ENCODE results near the gene MCF2L2. TPM values are rescaled to one million over a fixed set of nuclear protein-coding genes. Genes with fewer than 3 reads are reported as not detected.

Gene MCF2L2
- total RNA-seq, 1 donor from 2014 or later = 2.7 TPM

DNA sequence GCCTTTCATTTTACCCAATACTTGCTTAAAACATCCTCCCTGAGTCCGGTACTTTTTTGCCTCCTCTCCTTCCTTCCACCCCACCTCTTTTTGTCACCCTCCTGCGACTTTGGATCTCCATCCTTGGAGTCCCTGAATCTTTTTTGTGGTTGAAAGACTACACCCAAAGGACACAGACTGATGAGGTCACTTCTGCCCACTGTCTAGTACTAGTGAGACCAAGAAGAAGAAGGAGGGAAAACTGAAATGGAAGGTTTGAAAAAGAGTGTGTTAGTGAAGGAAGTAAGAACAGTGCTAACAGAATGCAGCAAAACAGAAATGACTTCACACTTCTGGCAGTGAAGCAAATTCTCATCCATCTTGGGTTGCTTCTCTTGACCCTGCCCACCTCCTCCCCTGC is 168.8 kb downstream of the MCF2L2 start:
- Mint-ChIP-seq H3K27ac (no peak overlapping the region), H3K9me3 (no peaks in the 10 kb centered on the region), H3K4me1 (ENCODE audit: unreplicated experiment) (peaks cover 44% of the 10 kb centered on the region), H3K4me3 (no peak overlapping the region), H3K36me3 (peaks cover 19% of the 10 kb centered on the region), H3K27me3 (no peaks in the 10 kb centered on the region)
- DNase-seq (ENCODE audit: extremely low spot score, unreplicated experiment) = no peak
- TF ChIP-seq, protein P1, sequence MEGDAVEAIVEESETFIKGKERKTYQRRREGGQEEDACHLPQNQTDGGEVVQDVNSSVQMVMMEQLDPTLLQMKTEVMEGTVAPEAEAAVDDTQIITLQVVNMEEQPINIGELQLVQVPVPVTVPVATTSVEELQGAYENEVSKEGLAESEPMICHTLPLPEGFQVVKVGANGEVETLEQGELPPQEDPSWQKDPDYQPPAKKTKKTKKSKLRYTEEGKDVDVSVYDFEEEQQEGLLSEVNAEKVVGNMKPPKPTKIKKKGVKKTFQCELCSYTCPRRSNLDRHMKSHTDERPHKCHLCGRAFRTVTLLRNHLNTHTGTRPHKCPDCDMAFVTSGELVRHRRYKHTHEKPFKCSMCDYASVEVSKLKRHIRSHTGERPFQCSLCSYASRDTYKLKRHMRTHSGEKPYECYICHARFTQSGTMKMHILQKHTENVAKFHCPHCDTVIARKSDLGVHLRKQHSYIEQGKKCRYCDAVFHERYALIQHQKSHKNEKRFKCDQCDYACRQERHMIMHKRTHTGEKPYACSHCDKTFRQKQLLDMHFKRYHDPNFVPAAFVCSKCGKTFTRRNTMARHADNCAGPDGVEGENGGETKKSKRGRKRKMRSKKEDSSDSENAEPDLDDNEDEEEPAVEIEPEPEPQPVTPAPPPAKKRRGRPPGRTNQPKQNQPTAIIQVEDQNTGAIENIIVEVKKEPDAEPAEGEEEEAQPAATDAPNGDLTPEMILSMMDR (conservative IDR thresholded peaks at IDR 0.05) = no peak

DNA sequence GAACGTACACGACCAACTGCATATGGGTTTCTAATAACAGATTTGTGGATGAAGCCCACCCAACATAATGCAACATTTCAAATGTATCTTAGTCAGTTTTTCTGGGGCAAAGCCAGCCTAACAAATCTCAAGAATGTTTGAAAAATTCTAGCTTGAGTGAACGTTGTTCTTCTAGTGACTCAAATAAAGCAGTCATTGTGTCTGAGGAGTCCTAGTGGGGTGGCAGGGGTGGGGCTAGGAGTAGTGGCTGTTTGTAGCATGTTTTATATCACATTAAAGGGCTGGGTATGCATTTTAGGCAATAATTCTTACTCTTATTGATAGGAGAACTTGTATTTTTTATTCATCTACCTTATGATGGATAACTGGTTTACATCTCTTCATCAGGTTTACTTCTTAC is 169.3 kb downstream of the MCF2L2 start:
- H3K4me3 Mint-ChIP-seq = no peak overlapping the region
- H3K36me3 Mint-ChIP-seq = peaks cover 19% of the 10 kb centered on the region
- TF ChIP-seq, protein P1 (conservative IDR thresholded peaks at IDR 0.05) = no peak
- H3K27me3 Mint-ChIP-seq = no peaks in the 10 kb centered on the region
- no peak for DNase-seq (ENCODE audit: extremely low spot score, unreplicated experiment)
- H3K9me3 Mint-ChIP-seq = no peaks in the 10 kb centered on the region
- H3K4me1 Mint-ChIP-seq (ENCODE audit: unreplicated experiment) = peaks cover 44% of the 10 kb centered on the region
- H3K27ac Mint-ChIP-seq = no peak overlapping the region

DNA sequence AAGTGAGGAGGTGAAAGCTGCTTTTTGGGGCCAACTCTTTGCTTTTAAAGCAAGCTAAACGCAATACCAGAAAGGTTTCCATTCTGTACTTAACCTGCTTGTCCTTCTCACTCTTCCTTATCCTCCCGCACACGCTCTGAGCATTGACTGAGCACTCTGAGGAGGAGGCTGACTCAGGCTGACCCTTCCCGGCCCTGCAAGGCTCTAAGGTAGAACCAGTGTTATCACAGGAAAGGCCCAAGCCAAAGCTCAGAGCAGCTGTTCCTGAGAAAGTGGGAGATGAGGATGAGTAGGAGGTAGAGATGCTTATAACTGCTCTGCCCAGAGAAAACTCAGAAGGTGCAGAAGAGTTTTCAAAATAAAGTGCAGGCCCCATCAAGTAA is 173.1 kb downstream of the MCF2L2 start:
- Mint-ChIP-seq H3K4me3 (peak overlapping the region; percentile 91), H3K9me3 (no peaks in the 10 kb centered on the region), H3K36me3 (peaks cover 19% of the 10 kb centered on the region), H3K4me1 (ENCODE audit: unreplicated experiment) (peaks cover 39% of the 10 kb centered on the region), H3K27me3 (no peaks in the 10 kb centered on the region), H3K27ac (peak overlapping the region; percentile 92)
- DNase-seq (ENCODE audit: extremely low spot score, unreplicated experiment) = no peak
- TF ChIP-seq, protein P1 (conservative IDR thresholded peaks at IDR 0.05) = no peak

DNA sequence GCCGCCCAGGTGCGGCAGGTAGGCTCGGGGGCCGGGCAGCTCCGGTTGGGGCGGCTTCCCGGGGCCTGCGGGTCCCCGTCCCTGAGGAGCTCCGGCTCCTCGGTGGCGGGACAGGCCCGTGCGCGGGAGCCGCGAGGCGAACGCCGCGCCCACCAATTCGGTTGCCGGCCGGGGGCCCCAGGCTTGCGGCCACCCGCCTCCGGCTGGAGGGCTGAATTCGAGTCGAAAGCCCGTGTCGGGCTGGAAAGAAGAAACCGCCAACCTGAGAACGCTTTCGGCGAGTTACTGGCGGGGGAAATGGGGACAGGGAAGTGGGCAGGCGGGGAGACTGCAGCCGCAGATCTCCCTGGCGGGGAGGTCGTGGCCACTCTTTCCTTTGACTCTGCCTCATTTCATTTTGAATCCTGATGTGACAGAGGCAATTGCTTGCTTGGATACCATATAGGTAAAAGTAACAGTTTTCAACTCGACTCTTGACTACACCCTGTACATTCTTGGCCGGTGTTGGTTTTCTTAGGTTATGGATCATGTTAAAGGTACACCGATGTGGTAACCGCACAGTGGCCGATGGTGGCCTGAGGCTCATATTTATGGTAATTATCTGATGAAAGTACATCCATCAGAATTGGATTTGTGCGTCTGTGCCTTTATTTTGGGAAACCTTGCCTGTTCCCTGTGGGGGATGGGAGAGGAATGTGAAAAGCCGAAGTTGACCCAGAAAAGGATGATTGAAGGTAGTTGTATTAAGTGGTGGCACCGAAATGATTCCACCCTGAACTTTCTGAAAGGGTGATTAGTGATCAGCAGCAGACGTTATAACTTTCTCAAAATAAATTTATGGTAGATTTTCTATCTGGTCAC is 173.7 kb downstream of the MCF2L2 start:
- H3K4me1 Mint-ChIP-seq (ENCODE audit: unreplicated experiment) = peaks cover 34% of the 10 kb centered on the region
- no peaks in the 10 kb centered on the region for H3K9me3 Mint-ChIP-seq
- peaks cover 19% of the 10 kb centered on the region for H3K36me3 Mint-ChIP-seq
- TF ChIP-seq, protein P1 (conservative IDR thresholded peaks at IDR 0.05) = no peak
- no peaks in the 10 kb centered on the region for H3K27me3 Mint-ChIP-seq
- peak overlapping the region; percentile 91 for H3K4me3 Mint-ChIP-seq
- peak; percentile 74 for DNase-seq (ENCODE audit: extremely low spot score, unreplicated experiment)
- peak overlapping the region; percentile 92 for H3K27ac Mint-ChIP-seq

DNA sequence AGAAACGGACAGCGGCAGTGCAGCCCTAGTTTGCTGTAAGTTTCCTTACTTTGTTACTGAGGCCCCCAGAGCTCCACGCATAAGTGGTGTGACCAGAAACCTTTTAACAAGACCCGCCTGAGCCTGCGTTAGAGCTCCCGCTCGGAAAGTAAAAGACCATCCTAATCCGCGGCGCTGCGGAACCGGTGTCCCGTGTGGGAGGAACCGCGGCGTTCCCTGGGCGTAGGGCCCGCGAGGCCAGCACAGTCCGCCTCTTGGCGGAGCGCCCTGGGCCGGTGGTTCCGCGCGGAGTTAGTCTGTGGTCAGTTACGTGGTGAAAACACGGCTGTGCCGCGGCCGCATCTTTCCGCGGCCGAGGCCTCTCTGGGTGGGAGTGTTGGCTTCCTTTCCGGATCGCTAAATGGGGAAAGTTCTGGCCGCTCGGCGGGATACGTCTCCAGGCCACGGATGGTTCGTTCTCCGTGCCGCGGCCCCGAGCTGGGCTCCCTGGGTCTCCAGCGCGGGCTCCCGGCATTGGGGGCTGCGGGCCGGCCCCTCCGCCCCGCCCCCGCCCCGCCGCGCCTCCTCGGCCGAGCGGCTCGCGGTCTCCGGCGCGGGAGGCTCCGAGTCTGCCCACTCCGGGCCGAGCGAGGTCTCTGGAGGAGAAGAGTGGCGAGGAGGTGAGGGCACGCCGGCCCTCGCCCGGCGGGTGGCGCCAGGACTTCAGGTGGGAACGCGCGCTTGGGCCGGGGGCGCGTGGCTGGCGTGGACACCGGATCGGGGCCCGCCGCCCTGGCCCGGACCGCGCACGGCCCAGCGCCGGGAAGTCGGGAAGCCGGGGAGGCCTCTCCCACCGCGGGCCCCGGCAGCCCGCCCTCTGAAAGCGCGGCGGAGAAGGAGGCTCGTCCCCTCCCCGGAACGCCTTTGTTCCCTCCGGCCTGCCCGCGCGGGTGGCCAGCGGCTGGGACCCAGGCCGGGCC is 174.6 kb downstream of the MCF2L2 start:
- H3K27me3 Mint-ChIP-seq = no peaks in the 10 kb centered on the region
- H3K36me3 Mint-ChIP-seq = peaks cover 19% of the 10 kb centered on the region
- peak overlapping the region; percentile 90 for H3K4me3 Mint-ChIP-seq
- TF ChIP-seq, protein P1 (conservative IDR thresholded peaks at IDR 0.05) = no peak
- no peaks in the 10 kb centered on the region for H3K9me3 Mint-ChIP-seq
- H3K4me1 Mint-ChIP-seq (ENCODE audit: unreplicated experiment) = peaks cover 29% of the 10 kb centered on the region
- H3K27ac Mint-ChIP-seq = peak overlapping the region; percentile 90
- DNase-seq (ENCODE audit: extremely low spot score, unreplicated experiment) = peak; percentile 77

Data from type B pancreatic cell (in vitro differentiated cells).